Thoracic aorta (tissue), 2 donors: ENCODE results near the gene CCL8. TPM values are rescaled to one million over a fixed set of nuclear protein-coding genes. Genes with fewer than 3 reads are reported as not detected.
A peak's percentile ranks its signal among the peaks of the same experiment; 100 is the strongest.

ENCODE experiments used
- ATAC-seq: fragments of 150-250 bp; one replicate; pipeline ENCODE4 v1.8.0; 2017; ENCODE audit warnings: low read depth; ENCODE audit not compliant: insufficient number of reproducible peaks, low FRiP score
- DNase-seq: peaks from one replicate; pipeline ENCODE4 v3.0.0-alpha.2; 2020; ENCODE audit warnings: low spot score
- H3K27ac ChIP-seq, 2 donors: fragments of 200-600 bp; sonication (generic); 1 replicate in 1 of 2; 2 replicates in 1 of 2; pipeline ENCODE4 v1.5.1; 2016; ENCODE audit warnings: mild to moderate bottlenecking in 2 of 2, moderate library complexity in 2 of 2
- H3K27me3 ChIP-seq: fragments of 200-600 bp; sonication (generic); replicated peaks from 2 replicates; pipeline ENCODE4 v1.6.0; 2016; ENCODE audit warnings: mild to moderate bottlenecking; ENCODE audit not compliant: insufficient read depth
- H3K36me3 ChIP-seq: fragments of 200-600 bp; sonication (generic); one replicate; pipeline ENCODE4 v1.5.1; 2016
- H3K4me1 ChIP-seq, 2 donors: fragments of 200-600 bp; sonication (generic); 1 replicate in 1 of 2; 2 replicates in 1 of 2; pipeline versions ENCODE4 v1.5.1 to v1.6.0; 2016; ENCODE audit warnings: low read depth in 2 of 2, mild to moderate bottlenecking in 1 of 2; ENCODE audit not compliant: control insufficient read depth in 1 of 2
- H3K4me3 ChIP-seq: fragments of 200-600 bp; sonication (generic); 2 replicates; pipeline ENCODE4 v1.5.1; 2016; ENCODE audit warnings: mild to moderate bottlenecking
- H3K9me3 ChIP-seq: fragments of 200-600 bp; sonication (generic); 2 replicates; pipeline ENCODE4 v1.5.1; 2016
- CTCF ChIP-seq: fragments of 200-600 bp; sonication (generic); IDR thresholded peaks from one replicate; pipeline ENCODE4 v1.5.1; 2019; ENCODE audit warnings: antibody characterized with exemption
- total RNA-seq, 2 donors: library from RNA; depleted of rRNA; stranded (reverse); fragments of >200 nt; gene quantifications; one replicate each; pipeline versions ENCODE4 v1.1.0 to v1.2.3, GENCODE V29; 2016

CCL8 gene
- total RNA-seq, 2 donors from 2014 or later: 2.5 to 3.7 TPM

GRCh38 chr17:34305061-34305460, 14.2 kb upstream of the CCL8 start:
- H3K27me3 ChIP-seq: no peaks in the 10 kb centered on the region
- H3K27ac ChIP-seq: no peak overlapping the region
- ATAC-seq: no peak
- H3K4me3 ChIP-seq: no peak overlapping the region
- H3K4me1 ChIP-seq: peaks cover 0 to 39% of the 10 kb centered on the region in 2 donors
- no peaks in the 10 kb centered on the region for H3K9me3 ChIP-seq
- no peaks in the 10 kb centered on the region for H3K36me3 ChIP-seq
- no peak for DNase-seq
- TF ChIP-seq CTCF: no peak

- Histone ChIP-seq H3K4me3 (no peak overlapping the region), H3K36me3 (no peaks in the 10 kb centered on the region), H3K9me3 (no peaks in the 10 kb centered on the region), H3K4me1 (peaks cover 0 to 33% of the 10 kb centered on the region in 2 donors), H3K27ac (no peak overlapping the region), H3K27me3 (no peaks in the 10 kb centered on the region)
- no peak for ATAC-seq
- TF ChIP-seq CTCF: no peak
- no peak for DNase-seq
Measured at GRCh38 chr17:34305606-34306005, 13.6 kb upstream of the CCL8 start.

- TF ChIP-seq CTCF: peak; percentile 35
- no peaks in the 10 kb centered on the region for H3K9me3 ChIP-seq
- no peaks in the 10 kb centered on the region for H3K36me3 ChIP-seq
- H3K27ac ChIP-seq: no peak overlapping the region
- DNase-seq: no peak
- no peak overlapping the region for H3K4me3 ChIP-seq
- peak; percentile 83 for ATAC-seq
- peaks cover 0 to 25% of the 10 kb centered on the region in 2 donors for H3K4me1 ChIP-seq
- no peaks in the 10 kb centered on the region for H3K27me3 ChIP-seq
Measured at GRCh38 chr17:34306466-34306865, 12.8 kb upstream of the CCL8 start.

GRCh38 chr17:34307110-34307509, 12.1 kb upstream of the CCL8 start:
- H3K27ac ChIP-seq: no peak overlapping the region
- H3K4me1 ChIP-seq: peaks cover 0 to 25% of the 10 kb centered on the region in 2 donors
- no peak overlapping the region for H3K4me3 ChIP-seq
- DNase-seq: no peak
- no peaks in the 10 kb centered on the region for H3K9me3 ChIP-seq
- H3K36me3 ChIP-seq: no peaks in the 10 kb centered on the region
- H3K27me3 ChIP-seq: no peaks in the 10 kb centered on the region
- no peak for ATAC-seq
- no peak for TF ChIP-seq CTCF

- DNase-seq (no peak), ATAC-seq (no peak)
- H3K27ac ChIP-seq: no peak overlapping the region
Measured at GRCh38 chr17:34308371-34308770, 10.9 kb upstream of the CCL8 start.

More at GRCh38 chr17:34308371-34308770, 10.9 kb upstream of the CCL8 start:
- no peak for TF ChIP-seq CTCF
- Histone ChIP-seq H3K27me3 (no peaks in the 10 kb centered on the region), H3K36me3 (no peaks in the 10 kb centered on the region), H3K9me3 (no peaks in the 10 kb centered on the region), H3K4me1 (peaks cover 0 to 25% of the 10 kb centered on the region in 2 donors), H3K4me3 (no peak overlapping the region)
